Ureter (tissue), 1 donor: ENCODE results near the gene NCKAP5. TPM values are rescaled to one million over a fixed set of nuclear protein-coding genes. Genes with fewer than 3 reads are reported as not detected.

Experiments
- DNase-seq: peaks from one replicate; pipeline ENCODE4 v3.0.0-alpha.2; 2020; ENCODE audit warnings: low spot score
- total RNA-seq: library from RNA; stranded (reverse); gene quantifications from one replicate; pipeline ENCODE4 v1.2.4, GENCODE V29; 2023
- donor health status: DM: yes; HTN: yes; CAD: no.

Gene NCKAP5
- total RNA-seq, 1 donor from 2014 or later = 7.3 TPM

GRCh38 chr2:132632000-132632649 lies 936.1 kb downstream of the NCKAP5 start:
- no peak for DNase-seq

- DNase-seq = no peak
Measured at GRCh38 chr2:132627536-132627935, 940.7 kb downstream of the NCKAP5 start.

GRCh38 chr2:132623096-132623839 lies 945.0 kb downstream of the NCKAP5 start:
- DNase-seq = no peak
